AG04450 (cell line): ENCODE data around the gene GPN3. TPM values are rescaled to one million over a fixed set of nuclear protein-coding genes. Genes with fewer than 3 reads are reported as not detected.
"Not testable (repeated sequence)": the region's sequence is repeated elsewhere in the genome, so short reads cannot be mapped to it uniquely, and the experiment has no call there.

ENCODE experiments used
- CTCF ChIA-PET: fragments of 300-600, 350-600 bp; formaldehyde crosslinking; extraction: SDS; loops from one replicate; lab custom pipeline; 2022; ENCODE audit warnings: antibody characterized with exemption, inconsistent platforms; lab: Charles Lee
- POLR2A ChIA-PET: fragments of 350-600 bp; formaldehyde crosslinking; extraction: SDS; loops from one replicate; lab custom pipeline; 2021; ENCODE audit warnings: antibody characterized with exemption, inconsistent platforms; lab: Yijun Ruan, JAX
- DNase-seq: peaks from one replicate; pipeline ENCODE4 v3.0.0-alpha.2; 2011; ENCODE audit warnings: low read depth, low spot score
- H3K27ac ChIP-seq: one replicate; pipeline ENCODE4 v1.5.1; 2012; ENCODE audit warnings: low read depth, low read length, control low read depth
- H3K27me3 ChIP-seq: one replicate; pipeline ENCODE4 v1.6.0; 2012; ENCODE audit warnings: low read length; ENCODE audit not compliant: control insufficient read depth, insufficient read depth
- H3K4me3 ChIP-seq: 2 replicates; pipeline ENCODE4 v1.5.1; 2011; ENCODE audit warnings: mild to moderate bottlenecking, low read depth, low read length, control low read depth
- H3K9me3 ChIP-seq: 2 replicates; pipeline ENCODE4 v1.5.1; 2012; ENCODE audit warnings: low read length; ENCODE audit not compliant: control insufficient read depth, insufficient read depth
- polyA plus RNA-seq: library from polyadenylated mRNA; depleted of rRNA; stranded (reverse); fragments of >200 nt; gene quantifications from 2 replicates; pipeline ENCODE4 v1.2.3, GENCODE V29; 2011
- TF ChIP-seq, protein P1 (sequence below): IDR thresholded peaks from 2 replicates; pipeline ENCODE4 v1.5.1; 2011; ENCODE audit warnings: low read depth, low read length, control low read depth, inconsistent platforms

GPN3 gene
- polyA plus RNA-seq, 1 experiment, result 25.6 TPM

DNA sequence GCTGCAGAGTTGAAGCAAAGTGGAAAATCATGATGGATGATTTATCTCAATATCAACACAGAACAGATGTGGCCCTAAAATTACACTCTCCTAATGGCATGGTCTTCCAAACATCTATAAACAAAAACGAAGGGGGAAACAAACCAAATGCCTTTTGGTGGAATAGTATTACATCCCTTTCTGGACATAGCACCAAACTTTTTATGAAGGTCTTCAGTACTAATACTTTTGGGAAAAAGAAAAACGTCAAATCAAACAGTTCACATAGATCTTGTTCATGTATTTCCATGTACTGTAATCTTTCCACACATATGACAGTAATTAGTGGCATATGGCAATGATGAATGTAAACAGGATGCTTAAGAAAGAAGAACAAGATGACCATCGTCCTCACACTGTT is 41.7 kb downstream of the GPN3 start:
- ChIA-PET CTCF (no interaction called here), POLR2A (no interaction called here)
- H3K9me3 ChIP-seq, result no peaks in the 10 kb centered on the region
- no peaks in the 10 kb centered on the region for H3K27me3 ChIP-seq
- no peak for DNase-seq
- H3K27ac ChIP-seq, result no peak overlapping the region
- no peak overlapping the region for H3K4me3 ChIP-seq
- TF ChIP-seq, protein P1, sequence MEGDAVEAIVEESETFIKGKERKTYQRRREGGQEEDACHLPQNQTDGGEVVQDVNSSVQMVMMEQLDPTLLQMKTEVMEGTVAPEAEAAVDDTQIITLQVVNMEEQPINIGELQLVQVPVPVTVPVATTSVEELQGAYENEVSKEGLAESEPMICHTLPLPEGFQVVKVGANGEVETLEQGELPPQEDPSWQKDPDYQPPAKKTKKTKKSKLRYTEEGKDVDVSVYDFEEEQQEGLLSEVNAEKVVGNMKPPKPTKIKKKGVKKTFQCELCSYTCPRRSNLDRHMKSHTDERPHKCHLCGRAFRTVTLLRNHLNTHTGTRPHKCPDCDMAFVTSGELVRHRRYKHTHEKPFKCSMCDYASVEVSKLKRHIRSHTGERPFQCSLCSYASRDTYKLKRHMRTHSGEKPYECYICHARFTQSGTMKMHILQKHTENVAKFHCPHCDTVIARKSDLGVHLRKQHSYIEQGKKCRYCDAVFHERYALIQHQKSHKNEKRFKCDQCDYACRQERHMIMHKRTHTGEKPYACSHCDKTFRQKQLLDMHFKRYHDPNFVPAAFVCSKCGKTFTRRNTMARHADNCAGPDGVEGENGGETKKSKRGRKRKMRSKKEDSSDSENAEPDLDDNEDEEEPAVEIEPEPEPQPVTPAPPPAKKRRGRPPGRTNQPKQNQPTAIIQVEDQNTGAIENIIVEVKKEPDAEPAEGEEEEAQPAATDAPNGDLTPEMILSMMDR, result no peak

DNA sequence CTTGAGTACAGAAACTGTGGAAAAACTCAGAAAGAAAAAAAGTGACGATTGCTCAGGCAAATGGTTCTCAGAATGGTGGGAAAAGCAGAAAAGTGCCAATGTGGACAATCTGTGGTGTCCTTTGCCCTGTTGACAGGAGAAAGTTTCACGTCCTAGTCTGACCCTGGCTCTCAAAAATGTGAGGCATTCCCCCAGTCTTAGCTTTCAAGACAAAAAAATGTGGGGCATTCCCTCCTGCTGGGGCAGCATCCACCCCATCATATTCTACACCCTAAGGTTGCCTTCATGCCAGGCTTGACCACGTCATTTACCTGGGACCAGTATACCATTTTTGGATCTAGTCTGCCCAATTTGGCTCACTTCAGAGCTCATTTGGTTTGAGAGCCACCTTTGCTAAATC is 43.8 kb downstream of the GPN3 start:
- ChIA-PET POLR2A (no interaction called here), CTCF (no interaction called here)
- Histone ChIP-seq H3K4me3 (no peak overlapping the region), H3K27me3 (no peaks in the 10 kb centered on the region), H3K27ac (no peak overlapping the region), H3K9me3 (no peaks in the 10 kb centered on the region)
- TF ChIP-seq, protein P1, result no peak
- no peak for DNase-seq

DNA sequence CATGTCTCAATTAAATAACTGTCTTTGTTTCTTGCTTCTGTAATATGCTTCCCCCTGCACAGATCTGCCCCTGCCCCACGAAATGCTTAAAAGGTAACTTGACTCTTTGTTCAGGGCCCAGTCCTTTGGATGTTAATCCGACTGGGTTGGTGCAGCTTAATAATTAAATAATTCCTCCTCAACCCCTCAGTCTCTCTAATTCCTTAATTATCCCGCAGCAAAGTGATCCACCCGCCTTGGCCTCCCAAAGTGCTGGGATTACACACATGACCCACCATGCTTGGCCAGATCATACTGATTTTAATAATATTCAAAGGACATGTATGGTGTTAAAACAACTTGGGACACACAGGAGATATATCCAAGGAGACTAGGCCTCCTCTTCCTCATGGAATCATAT is 46.4 kb downstream of the GPN3 start:
- ChIA-PET POLR2A (no interaction called here), CTCF (interaction anchor here (6.8 kb wide), 1 partner anchor 9 kb away, joined by 43 read pairs; no protein-coding TSS in a partner anchor)
- TF ChIP-seq, protein P1, result no peak
- Histone ChIP-seq H3K27ac (no peak overlapping the region), H3K9me3 (no peaks in the 10 kb centered on the region), H3K27me3 (no peaks in the 10 kb centered on the region), H3K4me3 (no peak overlapping the region)
- no peak for DNase-seq

DNA sequence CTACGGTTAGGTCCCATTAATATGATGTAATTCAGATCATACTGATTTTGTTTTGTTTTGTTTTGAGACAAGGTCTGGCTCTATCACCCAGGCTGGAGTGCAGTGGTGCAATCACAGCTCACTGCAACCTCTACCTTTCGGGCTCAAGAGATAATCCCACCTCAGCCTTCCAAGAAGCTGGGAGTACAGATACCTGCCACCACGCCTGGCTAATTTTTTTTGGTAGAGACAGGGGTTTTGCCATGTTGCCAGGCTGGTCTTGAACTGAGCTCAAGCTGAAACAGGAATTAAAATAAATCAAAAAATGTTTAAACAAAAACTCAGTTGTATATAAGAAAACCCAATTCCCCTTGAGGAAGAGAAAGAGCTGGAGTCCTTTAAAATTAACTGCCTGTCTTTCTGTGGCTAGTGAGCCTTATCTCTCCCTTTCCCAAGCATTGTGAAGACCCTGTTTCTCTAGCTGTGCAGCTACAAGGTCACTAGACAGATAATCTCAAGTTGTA is 46.8 kb downstream of the GPN3 start:
- H3K27ac ChIP-seq, result no peak overlapping the region
- no peaks in the 10 kb centered on the region for H3K9me3 ChIP-seq
- DNase-seq, result no peak
- no peaks in the 10 kb centered on the region for H3K27me3 ChIP-seq
- CTCF ChIA-PET, result interaction anchor here (0.6 to 6.8 kb wide), 2 partner anchors 10 to 14 kb away, joined by 3 to 43 read pairs; no protein-coding TSS in a partner anchor
- TF ChIP-seq, protein P1, result no peak
- H3K4me3 ChIP-seq, result no peak overlapping the region
- POLR2A ChIA-PET, result interaction anchor here (0.5 kb wide), 1 partner anchor 30 kb away, joined by 10 read pairs; no protein-coding TSS in a partner anchor

DNA sequence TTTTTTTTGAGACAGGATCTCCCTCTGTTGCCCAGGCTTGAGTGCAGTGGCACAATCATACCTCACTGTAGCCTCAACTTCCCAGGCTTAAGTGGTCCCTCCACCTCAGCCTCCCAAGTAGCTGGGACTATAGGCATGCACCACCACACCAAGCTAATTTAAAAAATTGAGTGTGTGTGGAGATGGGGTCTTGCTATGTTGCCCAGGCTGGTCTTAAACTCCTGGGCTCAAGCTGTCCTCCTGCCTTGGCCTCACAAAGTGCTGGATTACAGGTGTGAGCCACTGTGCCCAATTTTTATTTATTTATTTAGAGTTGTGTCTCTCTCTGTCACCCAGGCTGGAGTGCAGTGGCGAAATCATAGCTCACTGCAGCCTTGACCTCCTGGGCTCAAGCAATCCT is 47.4 kb downstream of the GPN3 start:
- ChIA-PET CTCF (interaction anchor here (0.6 to 6.8 kb wide), 2 partner anchors 10 to 15 kb away, joined by 3 to 43 read pairs; no protein-coding TSS in a partner anchor), POLR2A (interaction anchor here (0.5 kb wide), 1 partner anchor 29 kb away, joined by 10 read pairs; no protein-coding TSS in a partner anchor)
- not testable (repeated sequence) for DNase-seq, H3K4me3 ChIP-seq, H3K27me3 ChIP-seq, H3K27ac ChIP-seq, H3K9me3 ChIP-seq

DNA sequence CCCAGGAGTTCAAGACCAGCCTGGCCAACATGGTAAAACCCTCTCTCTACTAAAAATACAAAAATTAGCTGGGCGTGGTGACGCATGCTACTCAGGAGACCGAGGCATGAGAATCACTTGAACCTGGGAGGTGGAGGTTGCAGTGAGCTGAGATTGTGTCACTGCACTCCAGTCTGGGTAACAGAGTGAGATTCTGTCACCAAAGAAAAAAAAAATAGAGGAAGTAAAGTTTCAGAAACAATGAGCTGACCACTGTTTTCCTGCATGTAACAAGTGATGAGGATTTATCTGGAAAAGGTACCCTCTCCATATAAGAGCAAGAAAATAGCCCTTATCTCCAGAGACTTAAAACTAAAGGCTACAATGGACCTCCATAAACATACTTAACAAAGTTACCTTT is 50.9 kb downstream of the GPN3 start:
- H3K4me3 ChIP-seq, DNase-seq, POLR2A ChIA-PET, H3K27me3 ChIP-seq, H3K27ac ChIP-seq, H3K9me3 ChIP-seq: not testable (repeated sequence)
- CTCF ChIA-PET, result interaction anchor here (6.8 kb wide), 1 partner anchor 14 kb away, joined by 43 read pairs; no protein-coding TSS in a partner anchor

DNA sequence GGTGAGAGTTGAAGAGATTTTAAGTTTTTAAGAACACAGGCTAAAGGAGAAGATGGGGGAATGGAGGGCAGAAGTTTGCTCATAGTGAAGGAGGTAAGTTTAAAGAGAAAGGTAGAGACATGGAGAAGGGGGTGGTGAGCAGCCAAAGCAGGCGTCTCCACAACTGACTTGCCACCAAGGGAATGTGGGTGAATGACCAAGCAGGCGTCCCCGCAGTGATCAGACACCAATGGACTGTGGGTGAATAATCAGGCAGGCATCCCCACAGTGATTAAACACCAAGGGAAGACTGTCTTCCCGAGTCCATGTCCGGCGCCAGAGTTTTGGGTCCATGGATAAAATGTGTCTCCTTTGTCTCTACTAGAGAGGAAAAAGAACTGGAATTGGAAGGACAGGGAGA is 58.0 kb downstream of the GPN3 start:
- DNase-seq, H3K4me3 ChIP-seq, H3K27ac ChIP-seq, CTCF ChIA-PET, POLR2A ChIA-PET, H3K27me3 ChIP-seq, H3K9me3 ChIP-seq: not testable (repeated sequence)

DNA sequence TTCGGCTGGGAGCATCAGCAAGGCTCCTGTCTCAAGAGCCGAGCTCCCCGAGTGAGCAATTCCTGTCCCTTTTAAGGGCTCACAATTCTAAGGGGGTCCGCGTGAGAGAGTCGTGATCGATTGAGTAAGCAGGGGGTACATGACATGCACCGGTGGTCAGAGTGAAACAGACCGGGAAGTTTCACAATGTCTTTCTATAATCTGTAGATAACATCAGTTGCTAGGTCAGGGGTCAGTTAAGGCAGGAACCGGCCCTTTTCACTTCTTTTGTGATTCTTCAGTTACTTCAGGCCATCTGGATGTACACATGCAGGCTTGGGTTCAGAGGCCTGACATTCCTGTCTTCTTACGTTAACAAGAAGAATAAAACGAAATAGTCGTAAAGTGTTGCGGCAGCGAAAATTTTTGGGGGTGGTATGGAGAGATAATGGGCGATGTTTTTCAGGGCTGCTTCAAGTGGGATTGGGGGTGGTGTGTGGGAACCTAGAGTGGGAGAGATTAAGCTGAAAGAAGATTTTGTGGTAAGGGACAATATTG is 62.9 kb downstream of the GPN3 start:
- H3K27me3 ChIP-seq, H3K27ac ChIP-seq, H3K9me3 ChIP-seq, POLR2A ChIA-PET, H3K4me3 ChIP-seq, DNase-seq: not testable (repeated sequence)
- CTCF ChIA-PET, result interaction anchor here (2.7 kb wide), 1 partner anchor 26 kb away, joined by 14 read pairs; no protein-coding TSS in a partner anchor
